ENCODE data around the gene IGF2. TPM values are rescaled to one million over a fixed set of nuclear protein-coding genes. Genes with fewer than 3 reads are reported as not detected.

Gene IGF2
- polyA plus RNA-seq, 1 experiment = 16.6 TPM

DNA sequence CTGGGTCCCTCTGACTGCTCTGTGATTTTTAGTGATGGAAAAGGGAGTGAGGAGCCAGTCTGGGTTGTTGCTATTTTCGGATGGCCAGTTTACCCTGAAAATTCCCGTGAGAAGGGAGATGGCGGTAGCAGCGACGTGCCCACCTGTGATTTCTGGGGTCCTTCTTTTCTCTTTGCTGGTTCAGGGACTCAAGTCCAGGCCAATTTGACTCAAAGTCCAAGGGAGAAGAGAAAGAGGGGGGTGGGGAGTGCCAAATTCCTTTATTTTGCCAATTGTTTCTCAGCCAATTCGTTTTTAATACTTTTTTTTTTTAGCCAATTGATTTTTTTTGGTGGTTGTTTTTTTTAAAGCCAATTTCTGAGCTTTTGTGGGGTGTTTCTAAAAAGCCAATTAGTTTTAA lies 6.9 kb downstream of the IGF2 start:
- H3K27ac ChIP-seq (ENCODE audit: low read depth, low read length) = no peak overlapping the region
- H3K4me3 ChIP-seq (ENCODE audit: low read depth, low read length) = no peak overlapping the region
- peaks cover 9% of the 10 kb centered on the region; the same call in 1 of the 2 replicates for H3K9me3 ChIP-seq (ENCODE audit: control insufficient read depth, insufficient read depth, low read length)
- no peak for DNase-seq (ENCODE audit: low read depth, low spot score)
- TF ChIP-seq, protein P1, sequence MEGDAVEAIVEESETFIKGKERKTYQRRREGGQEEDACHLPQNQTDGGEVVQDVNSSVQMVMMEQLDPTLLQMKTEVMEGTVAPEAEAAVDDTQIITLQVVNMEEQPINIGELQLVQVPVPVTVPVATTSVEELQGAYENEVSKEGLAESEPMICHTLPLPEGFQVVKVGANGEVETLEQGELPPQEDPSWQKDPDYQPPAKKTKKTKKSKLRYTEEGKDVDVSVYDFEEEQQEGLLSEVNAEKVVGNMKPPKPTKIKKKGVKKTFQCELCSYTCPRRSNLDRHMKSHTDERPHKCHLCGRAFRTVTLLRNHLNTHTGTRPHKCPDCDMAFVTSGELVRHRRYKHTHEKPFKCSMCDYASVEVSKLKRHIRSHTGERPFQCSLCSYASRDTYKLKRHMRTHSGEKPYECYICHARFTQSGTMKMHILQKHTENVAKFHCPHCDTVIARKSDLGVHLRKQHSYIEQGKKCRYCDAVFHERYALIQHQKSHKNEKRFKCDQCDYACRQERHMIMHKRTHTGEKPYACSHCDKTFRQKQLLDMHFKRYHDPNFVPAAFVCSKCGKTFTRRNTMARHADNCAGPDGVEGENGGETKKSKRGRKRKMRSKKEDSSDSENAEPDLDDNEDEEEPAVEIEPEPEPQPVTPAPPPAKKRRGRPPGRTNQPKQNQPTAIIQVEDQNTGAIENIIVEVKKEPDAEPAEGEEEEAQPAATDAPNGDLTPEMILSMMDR (IDR thresholded peaks at IDR 0.05; ENCODE audit: low read depth, low read length) = no peak
- peaks cover 12% of the 10 kb centered on the region for H3K27me3 ChIP-seq (ENCODE audit: control insufficient read depth, insufficient read depth, low read length)
- ChIA-PET CTCF (interaction anchor here (0.6 to 0.8 kb wide), 2 partner anchors 14 to 17 kb away, joined by 3 to 4 read pairs; no protein-coding TSS in a partner anchor), POLR2A (no interaction called here)

DNA sequence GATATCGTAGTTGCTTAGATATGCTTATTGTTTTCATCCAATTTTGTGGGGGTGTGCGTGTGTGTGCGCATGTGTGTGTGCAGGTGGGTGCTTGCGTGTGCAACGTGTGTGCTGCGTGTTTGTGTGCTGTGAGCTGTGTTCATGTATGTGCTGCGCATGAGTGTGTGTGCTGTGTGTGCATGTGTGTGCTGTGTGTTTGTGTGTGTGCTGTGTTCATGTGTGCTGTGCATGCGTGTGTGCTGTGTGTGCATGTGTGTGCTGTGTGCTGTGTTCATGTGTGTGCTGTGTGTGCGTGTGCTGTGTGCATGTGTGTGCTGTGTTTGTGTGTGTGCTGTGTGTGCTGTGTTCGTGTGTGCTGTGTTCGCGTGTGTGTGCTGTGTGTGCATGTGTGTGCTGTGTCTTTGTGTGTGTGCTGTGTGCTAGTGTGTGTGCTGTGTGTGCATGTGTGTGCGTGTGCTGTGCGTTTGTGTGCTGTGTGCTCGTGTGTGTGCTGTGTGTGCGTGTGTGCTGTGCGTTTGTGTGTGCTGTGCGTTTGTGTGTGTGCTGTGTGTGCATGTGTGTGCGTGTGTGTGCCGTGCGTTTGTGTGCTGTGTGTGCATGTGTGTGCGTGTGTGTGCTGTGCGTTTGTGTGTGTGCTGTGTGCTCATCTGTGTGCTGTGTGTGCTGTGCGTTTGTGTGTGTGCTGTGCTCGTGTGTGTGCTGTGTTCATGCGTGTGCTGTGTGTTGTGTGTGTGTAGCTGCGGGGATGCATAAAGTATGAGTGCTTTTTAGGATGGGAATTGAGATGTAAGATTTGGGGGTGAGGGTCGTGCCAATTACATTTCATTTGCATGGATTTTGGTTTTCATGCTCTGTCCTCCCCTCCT lies 7.6 kb downstream of the IGF2 start:
- ChIA-PET CTCF (no interaction called here), POLR2A (no interaction called here)
- TF ChIP-seq, protein P1 (IDR thresholded peaks at IDR 0.05; ENCODE audit: low read depth, low read length) = no peak

DNA sequence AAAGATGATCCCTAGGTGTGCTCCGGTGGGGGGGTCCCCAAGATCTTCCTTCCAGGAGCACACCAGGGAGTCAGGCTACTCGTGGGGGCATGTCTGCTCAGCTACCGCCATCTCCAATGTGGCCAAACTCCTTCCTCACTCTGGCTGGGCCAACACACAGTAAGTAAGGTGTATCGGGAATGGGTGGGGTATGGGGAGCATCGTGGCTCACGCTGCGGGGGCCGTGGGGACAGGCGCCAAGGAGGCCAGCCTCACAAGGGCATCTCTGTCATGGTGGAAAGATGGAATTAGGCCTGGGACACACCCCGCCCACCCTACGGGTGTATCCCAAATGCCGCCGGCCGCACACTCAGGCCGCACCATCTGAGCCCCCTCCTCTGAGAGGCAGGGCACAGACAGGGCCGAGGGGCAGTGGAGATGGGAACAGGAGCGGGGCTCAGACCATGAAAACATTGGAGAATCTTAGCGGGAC lies 8.3 kb downstream of the IGF2 start:
- TF ChIP-seq, protein P1 (IDR thresholded peaks at IDR 0.05; ENCODE audit: low read depth, low read length) = no peak
- ChIA-PET CTCF (no interaction called here), POLR2A (no interaction called here)
- no peak for DNase-seq (ENCODE audit: low read depth, low spot score)
- peaks cover 9% of the 10 kb centered on the region; the same call in 1 of the 2 replicates for H3K9me3 ChIP-seq (ENCODE audit: control insufficient read depth, insufficient read depth, low read length)
- H3K27ac ChIP-seq (ENCODE audit: low read depth, low read length) = no peak overlapping the region
- peaks cover 8% of the 10 kb centered on the region for H3K27me3 ChIP-seq (ENCODE audit: control insufficient read depth, insufficient read depth, low read length)
- no peak overlapping the region for H3K4me3 ChIP-seq (ENCODE audit: low read depth, low read length)

More for the DNA sequence above, 7.6 kb downstream of the IGF2 start:
- peaks cover 9% of the 10 kb centered on the region for H3K27me3 ChIP-seq (ENCODE audit: control insufficient read depth, insufficient read depth, low read length)
- DNase-seq (ENCODE audit: low read depth, low spot score) = no peak
- H3K27ac ChIP-seq (ENCODE audit: low read depth, low read length) = no peak overlapping the region
- no peak overlapping the region for H3K4me3 ChIP-seq (ENCODE audit: low read depth, low read length)
- H3K9me3 ChIP-seq (ENCODE audit: control insufficient read depth, insufficient read depth, low read length) = peaks cover 9% of the 10 kb centered on the region; the same call in 1 of the 2 replicates

DNA sequence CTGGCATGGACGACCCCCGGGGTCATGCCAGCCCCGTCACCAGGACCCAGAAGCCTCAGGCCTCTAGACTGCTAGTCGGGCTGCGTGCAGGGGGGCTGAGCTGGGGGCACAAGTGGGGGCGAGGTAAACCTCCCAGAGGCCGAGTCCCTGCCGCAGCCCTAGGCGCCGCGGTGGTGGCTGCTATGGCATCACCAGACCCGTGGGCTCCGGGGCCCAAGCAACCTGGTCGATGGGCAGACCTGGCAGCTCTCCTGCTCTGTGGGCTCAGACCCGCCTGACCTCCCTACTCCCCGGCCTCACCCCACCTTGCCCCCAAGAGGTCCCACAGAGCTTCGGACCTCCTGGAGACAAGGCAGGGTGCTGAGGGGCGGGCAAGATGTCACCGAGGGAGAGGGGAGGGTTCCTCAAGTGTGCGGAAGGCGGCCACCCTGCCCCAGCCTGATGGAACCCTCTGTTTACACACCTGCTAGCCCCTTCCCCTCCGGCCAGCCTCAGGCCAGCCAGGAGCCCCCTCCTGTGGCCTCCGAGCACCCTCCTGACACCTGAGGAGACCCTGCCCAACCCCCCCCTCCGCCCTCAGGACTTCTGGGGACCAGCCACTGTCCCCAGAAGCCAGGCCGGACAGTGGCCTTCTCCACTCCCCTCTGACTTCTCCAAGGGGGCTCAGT lies 9.4 kb downstream of the IGF2 start:
- H3K4me3 ChIP-seq (ENCODE audit: low read depth, low read length) = no peak overlapping the region
- POLR2A ChIA-PET = no interaction called here
- DNase-seq (ENCODE audit: low read depth, low spot score) = no peak
- TF ChIP-seq, protein P1 (IDR thresholded peaks at IDR 0.05; ENCODE audit: low read depth, low read length) = no peak
- CTCF ChIA-PET = no interaction called here
- peaks cover 5% of the 10 kb centered on the region for H3K27me3 ChIP-seq (ENCODE audit: control insufficient read depth, insufficient read depth, low read length)
- no peak overlapping the region for H3K27ac ChIP-seq (ENCODE audit: low read depth, low read length)
- peaks cover 9% of the 10 kb centered on the region; the same call in 1 of the 2 replicates for H3K9me3 ChIP-seq (ENCODE audit: control insufficient read depth, insufficient read depth, low read length)

DNA sequence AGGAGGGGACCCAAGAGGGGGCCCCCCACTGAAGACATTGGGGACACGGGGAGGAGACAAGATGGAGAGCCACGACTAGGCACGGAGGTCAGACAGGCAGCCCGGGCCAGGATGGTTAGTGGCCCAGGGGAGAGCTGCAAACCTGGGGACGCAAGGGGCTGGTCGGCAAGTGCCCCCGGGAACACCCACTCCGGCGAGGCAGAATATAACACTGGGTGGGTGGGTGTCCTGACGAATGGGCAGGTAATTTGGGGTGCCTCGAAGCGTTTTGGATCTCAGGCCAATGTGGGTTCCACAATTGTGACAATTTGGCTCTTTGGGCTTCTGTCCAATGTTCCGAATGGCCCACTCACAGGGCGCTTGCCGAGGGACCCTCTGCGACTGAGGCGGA lies 9.9 kb downstream of the IGF2 start:
- POLR2A ChIA-PET = no interaction called here
- no peak for DNase-seq (ENCODE audit: low read depth, low spot score)
- CTCF ChIA-PET = no interaction called here

More for the DNA sequence above, 9.9 kb downstream of the IGF2 start:
- Histone ChIP-seq H3K27ac (ENCODE audit: low read depth, low read length) (no peak overlapping the region), H3K27me3 (ENCODE audit: control insufficient read depth, insufficient read depth, low read length) (peaks cover 5% of the 10 kb centered on the region), H3K4me3 (ENCODE audit: low read depth, low read length) (no peak overlapping the region), H3K9me3 (ENCODE audit: control insufficient read depth, insufficient read depth, low read length) (peaks cover 9% of the 10 kb centered on the region; the same call in 1 of the 2 replicates)
- TF ChIP-seq, protein P1 (IDR thresholded peaks at IDR 0.05; ENCODE audit: low read depth, low read length) = no peak

Measured in AG04450 (cell line).